HS-5 (cell line): ENCODE measurements around the gene XYLT1.

Experiments
- DNase-seq: peaks from one replicate; pipeline ENCODE4 v3.0.0-alpha.2; 2012; ENCODE audit warnings: low read depth

Gene XYLT1

GRCh38 chr16:17225541-17225940, 245.2 kb downstream of the XYLT1 start:
- DNase-seq, result no peak

- DNase-seq, result peak; percentile 5
Measured at GRCh38 chr16:17224879-17225281, 245.9 kb downstream of the XYLT1 start.

GRCh38 chr16:17224350-17224749, 246.4 kb downstream of the XYLT1 start:
- no peak for DNase-seq

DNA sequence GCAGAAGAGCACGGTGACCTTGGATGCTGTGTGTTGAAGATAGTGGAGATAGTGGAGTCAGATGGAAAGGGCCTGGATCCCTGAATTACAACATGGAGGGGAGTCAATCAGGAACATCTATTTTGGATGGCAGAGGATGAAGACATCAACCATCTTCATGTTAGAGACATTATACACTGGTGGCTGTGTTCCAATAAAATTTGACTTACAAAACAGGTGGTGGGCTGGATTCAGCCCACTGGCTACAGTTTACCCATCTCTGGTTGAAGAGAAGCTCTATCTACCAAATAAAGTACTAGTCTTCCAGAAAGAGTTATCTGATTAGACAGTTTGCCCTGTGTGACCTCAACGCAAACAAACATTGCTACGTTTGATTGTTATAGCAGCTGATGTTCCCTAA, 247.2 kb downstream of the XYLT1 start:
- DNase-seq, result no peak

DNA sequence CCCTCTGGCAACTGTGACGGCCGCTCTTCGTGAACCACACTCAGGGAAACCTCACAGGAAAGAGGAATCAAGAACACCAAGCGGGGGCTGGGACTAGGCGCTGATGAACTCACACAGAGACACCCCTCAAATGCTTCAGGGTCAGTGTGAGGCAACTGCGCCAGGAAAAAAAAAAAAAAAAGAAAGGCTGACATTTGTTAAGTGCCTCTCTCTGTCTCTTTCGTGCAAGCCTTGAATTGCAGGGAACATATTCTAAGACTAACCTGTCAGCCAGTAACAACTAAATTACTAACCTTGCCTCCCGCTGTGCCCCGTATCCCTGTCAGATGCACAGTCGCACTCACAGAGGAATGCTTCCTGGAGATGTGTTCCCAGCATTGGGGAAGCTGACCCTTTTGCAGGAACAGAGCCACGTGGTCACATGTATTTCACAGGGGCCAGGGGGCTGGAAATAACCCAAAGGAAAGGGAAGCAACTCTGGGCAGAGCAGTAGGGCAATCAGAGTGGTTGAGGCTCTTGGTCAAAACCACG, 247.8 kb downstream of the XYLT1 start:
- no peak for DNase-seq

- DNase-seq, result no peak
Measured at GRCh38 chr16:17219991-17220390, 250.8 kb downstream of the XYLT1 start.

- DNase-seq, result no peak
Measured at GRCh38 chr16:17215936-17216335, 254.8 kb downstream of the XYLT1 start.

DNA sequence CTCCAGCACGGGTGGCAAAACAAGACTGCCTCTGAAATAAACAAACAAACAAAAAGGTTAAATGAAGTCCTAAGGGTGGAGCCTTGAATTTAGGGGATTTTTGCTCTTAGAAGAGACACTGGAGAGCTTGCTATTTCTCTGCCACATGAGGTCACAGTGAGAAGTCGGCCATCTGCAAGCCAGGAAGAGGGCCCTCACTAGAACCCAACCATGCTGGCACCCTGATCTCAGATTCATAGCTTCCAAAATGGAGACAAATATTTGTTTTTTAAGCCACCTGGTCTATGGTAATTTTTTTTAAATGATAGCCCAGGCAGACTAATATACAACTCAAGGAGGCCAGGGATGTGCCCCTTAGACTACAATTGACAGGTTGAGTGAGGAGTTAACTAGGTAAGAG, 255.5 kb downstream of the XYLT1 start:
- DNase-seq, result no peak

- DNase-seq, result no peak
Measured at GRCh38 chr16:17213974-17214373, 256.8 kb downstream of the XYLT1 start.

- no peak for DNase-seq
Measured at GRCh38 chr16:17213025-17213424, 257.7 kb downstream of the XYLT1 start.

DNA sequence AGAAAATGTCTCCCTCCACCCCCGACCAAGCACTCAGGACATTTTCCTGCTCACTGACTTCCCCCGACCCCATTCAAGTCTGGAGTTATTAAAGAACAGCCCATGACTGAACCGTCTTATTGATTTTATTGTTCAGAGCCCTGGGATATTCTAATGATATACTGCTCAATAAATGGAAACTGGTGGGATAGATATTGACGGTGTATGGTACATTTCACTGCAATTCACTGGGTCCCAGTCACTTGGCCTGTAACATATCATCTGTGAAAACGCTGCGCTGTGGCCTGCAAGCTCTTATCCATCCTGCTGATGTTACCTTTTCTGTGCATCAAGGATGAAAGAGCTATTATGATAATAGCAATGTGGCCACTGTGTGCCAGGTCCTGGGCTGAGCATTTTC, 258.2 kb downstream of the XYLT1 start:
- DNase-seq, result no peak

GRCh38 chr16:17211797-17212196, 259.0 kb downstream of the XYLT1 start:
- no peak for DNase-seq

- no peak for DNase-seq
Measured at GRCh38 chr16:17206712-17207111, 264.0 kb downstream of the XYLT1 start.

GRCh38 chr16:17205279-17206211, 265.2 kb downstream of the XYLT1 start:
- no peak for DNase-seq

DNA sequence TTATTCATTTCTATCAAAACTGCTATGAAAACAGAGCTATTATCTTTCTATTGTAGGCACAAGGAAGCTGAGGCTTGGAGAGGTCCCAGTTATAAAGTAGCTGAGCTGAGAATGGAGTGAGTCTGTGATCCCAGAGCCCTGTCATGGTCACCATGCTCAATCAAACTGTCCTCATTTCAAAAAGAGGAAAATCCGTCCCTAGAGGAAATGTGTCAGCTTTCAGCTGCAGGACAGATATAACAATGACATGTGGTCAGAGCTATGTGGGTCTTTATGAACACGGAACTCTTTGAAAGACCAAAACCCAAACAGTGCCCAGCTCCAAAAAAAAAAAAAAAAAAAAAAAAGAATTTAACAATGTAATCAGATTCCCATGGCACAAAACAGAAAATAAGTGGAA, 266.1 kb downstream of the XYLT1 start:
- DNase-seq, result no peak

DNA sequence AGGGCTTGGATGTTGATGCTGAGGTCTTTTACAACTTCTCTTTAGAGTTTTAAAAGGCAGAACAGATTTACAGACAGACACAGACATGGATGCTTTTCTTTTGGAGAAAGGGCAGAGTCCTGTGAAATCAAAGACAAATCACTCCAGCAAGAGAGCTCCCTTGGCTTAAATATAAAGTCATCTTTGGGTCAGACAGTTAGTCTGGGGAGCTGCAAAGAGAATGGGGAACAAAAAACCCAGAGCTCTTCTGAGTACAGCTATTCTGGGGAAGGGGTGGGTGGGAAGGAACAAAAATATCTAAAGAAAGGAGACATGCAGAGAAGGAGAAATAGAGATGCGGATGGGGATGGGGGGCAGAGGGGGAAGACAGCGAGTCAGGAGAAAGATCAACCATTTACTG, 266.6 kb downstream of the XYLT1 start:
- DNase-seq, result no peak

- DNase-seq, result no peak
Measured at GRCh38 chr16:17203424-17203823, 267.3 kb downstream of the XYLT1 start.

DNA sequence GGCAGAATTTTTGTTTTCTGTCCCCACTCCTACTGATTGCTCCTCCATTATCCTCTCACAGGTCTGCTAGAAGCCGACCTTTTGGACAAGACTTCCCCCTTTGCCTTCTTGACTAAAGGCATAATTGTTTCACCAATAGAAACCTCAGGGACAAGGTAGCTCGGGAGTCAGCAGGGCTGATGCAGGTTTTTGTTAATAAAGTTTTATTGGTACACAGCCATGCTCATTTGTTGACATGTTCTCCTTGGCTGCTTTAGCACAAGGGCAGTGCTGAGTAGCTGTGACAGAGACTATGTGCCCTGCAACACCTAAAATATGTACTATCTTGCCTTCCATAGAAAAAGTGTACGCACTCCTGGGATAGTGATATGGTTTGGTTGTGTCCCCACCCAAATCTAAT, 271.6 kb downstream of the XYLT1 start:
- no peak for DNase-seq

- DNase-seq, result no peak
Measured at GRCh38 chr16:17196526-17196925, 274.2 kb downstream of the XYLT1 start.

DNA sequence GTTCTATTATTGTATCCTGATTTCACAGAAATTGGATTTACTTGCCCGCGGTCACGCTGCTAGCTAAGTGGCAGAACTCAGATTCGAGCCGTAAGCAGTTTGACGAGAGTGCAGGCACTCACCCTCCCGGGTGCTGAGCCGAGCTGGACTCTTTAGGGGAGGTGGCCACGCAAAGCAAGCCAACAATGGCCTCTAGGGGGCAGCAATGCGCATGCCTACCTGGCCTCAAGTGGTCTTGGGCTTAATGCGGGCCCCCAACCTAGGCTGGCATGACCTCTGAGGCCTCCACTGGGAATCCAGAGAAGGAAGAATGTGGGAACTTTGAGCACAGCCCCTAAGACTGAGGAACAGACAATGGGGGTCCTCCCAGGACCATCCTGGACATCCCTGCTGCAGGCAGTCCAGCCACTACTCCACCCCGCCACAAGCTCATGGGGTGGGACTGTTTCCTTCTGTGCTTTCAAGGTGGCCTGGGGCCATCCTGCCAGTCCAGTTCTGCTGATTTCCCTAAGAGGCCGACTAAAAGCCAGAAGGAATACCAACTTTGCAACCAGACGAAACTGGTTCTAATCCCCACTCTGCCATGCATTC, 276.5 kb downstream of the XYLT1 start:
- no peak for DNase-seq

DNA sequence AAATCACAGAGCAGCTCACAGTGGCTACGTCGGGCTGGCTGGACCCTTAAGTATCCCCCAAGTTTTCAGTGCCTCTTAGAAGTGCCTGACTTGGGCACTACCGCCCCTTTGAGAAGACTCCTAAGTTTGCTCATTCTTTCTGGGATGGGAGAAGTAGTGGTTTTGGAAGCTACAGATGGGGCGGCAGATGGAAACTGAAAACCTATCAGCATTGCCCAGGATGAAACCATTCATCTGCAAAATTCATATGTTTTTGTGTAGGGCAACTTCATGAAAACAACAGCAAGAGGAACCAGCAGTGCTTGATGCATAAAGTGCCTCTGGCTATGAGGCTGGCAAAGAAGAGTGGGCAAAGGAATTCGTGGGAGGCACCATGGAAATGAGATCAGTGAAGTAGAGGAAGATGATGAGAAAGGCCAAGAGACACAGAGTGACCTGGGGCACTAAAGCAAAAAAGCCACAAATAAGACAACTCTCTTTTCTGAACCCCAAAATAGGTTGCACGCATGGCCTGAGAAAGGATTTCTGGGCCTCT, 277.1 kb downstream of the XYLT1 start:
- no peak for DNase-seq

DNA sequence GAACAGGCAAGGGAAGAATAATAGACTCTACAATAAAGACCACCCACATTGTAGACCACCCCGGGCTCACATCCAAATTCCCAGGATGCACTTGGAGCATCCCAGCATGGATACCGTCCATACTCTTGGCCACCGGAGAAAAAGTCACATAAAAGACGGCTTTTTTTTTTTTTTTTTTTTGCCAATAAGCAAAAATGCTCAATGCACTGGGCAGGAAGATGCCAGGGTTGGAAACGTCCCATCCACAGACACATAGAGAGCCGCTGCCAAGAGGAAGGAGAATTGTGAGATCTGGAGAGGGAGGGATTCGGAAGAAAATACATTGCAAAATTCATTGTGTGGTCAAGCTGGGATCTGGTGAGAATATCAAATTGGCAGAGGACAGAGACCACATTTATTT, 286.7 kb downstream of the XYLT1 start:
- DNase-seq, result no peak
